ENCODE results near the gene HECTD4.

- peak in 1 of 4 experiments; percentile 26 for TF ChIP-seq CTCF (IDR thresholded peaks at IDR 0.05)
- TF ChIP-seq POLR2A (IDR thresholded peaks at IDR 0.05), result peak; percentile 87 to 92
Measured at GRCh38 chr12:112381883-112382796, at the start of gene HECTD4.
